ENCODE measurements around the gene ZSCAN2.
A peak's percentile ranks its signal among the peaks of the same experiment; 100 is the strongest.

ZSCAN2 gene

DNA sequence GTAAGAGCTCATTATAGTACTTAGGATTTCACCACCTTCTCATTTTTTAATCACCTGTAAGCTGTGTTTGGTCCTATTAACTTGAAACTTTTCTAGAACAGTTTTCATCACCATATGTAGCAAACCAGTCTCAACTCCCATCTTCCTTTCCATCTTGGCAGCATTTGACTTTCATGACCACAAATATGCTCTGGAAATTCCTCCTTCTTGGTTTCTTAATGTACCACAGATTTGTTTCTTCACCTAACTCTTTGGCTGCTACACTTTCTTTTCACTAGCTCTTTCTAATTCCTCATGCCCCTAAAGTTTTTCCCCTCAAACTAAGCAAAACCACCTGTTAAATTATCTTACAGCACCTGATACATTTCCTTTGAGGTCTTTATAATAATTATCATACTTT lies 70.4 kb downstream of the ZSCAN2 start:
- peak; percentile 74 for DNase-seq (ENCODE audit: low spot score)
